RWPE2 (cell line): Measurements from ENCODE around the gene GRK6.

Experiments used
- ATAC-seq: fragments of 200-7000 bp; cut with Tn5 transposase; 3 replicates; pipeline ENCODE4 v1.9.1; 2021; ENCODE audit warnings: low read depth
- DNase-seq: peaks from one replicate; pipeline ENCODE4 v3.0.0-alpha.2; 2020; ENCODE audit warnings: low spot score
- H3K27ac ChIP-seq: fragments of 450-650 bp; 2 replicates; pipeline ENCODE4 v1.5.1; 2017; ENCODE audit warnings: mild to moderate bottlenecking; ENCODE audit not compliant: poor library complexity, severe bottlenecking
- H3K27me3 ChIP-seq: fragments of 250-450 bp; sonication (Bioruptor Pico); 2 replicates; pipeline ENCODE4 v1.5.1; 2021; ENCODE audit warnings: mild to moderate bottlenecking, moderate library complexity; ENCODE audit not compliant: insufficient read depth, poor library complexity, severe bottlenecking
- H3K36me3 ChIP-seq: fragments of 250-450 bp; sonication (Bioruptor Pico); 2 replicates; pipeline ENCODE4 v1.5.1; 2020; ENCODE audit warnings: low read depth, mild to moderate bottlenecking, moderate library complexity
- H3K4me1 ChIP-seq: fragments of 250-450 bp; sonication (Bioruptor Pico); 2 replicates; pipeline ENCODE4 v1.5.1; 2021; ENCODE audit warnings: mild to moderate bottlenecking, moderate library complexity; ENCODE audit not compliant: insufficient read depth, poor library complexity, severe bottlenecking
- H3K4me3 ChIP-seq: fragments of 250-450 bp; sonication (Bioruptor Pico); 2 replicates; pipeline ENCODE4 v1.5.1; 2021; ENCODE audit warnings: mild to moderate bottlenecking, moderate library complexity; ENCODE audit not compliant: severe bottlenecking
- H3K9me3 ChIP-seq: fragments of 250-450 bp; sonication (Bioruptor Pico); 2 replicates; pipeline ENCODE4 v1.5.1; 2021; ENCODE audit warnings: mild to moderate bottlenecking, moderate library complexity; ENCODE audit not compliant: severe bottlenecking
- CTCF ChIP-seq: fragments of 450-650 bp; IDR thresholded peaks from one replicate; pipeline ENCODE4 v1.5.1; 2017; ENCODE audit warnings: mild to moderate bottlenecking, moderate library complexity; ENCODE audit not compliant: poor library complexity, severe bottlenecking

The GRK6 gene

GRCh38 chr5:177392765-177393164 lies 33.7 kb upstream of the GRK6 start:
- no peak for TF ChIP-seq CTCF
- DNase-seq = no peak
- Histone ChIP-seq H3K9me3 (no peaks in the 10 kb centered on the region), H3K4me1 (peaks cover 22% of the 10 kb centered on the region), H3K27ac (no peak overlapping the region), H3K4me3 (no peak overlapping the region), H3K36me3 (no peaks in the 10 kb centered on the region), H3K27me3 (no peaks in the 10 kb centered on the region)
- no peak for ATAC-seq

- TF ChIP-seq CTCF = no peak
- Histone ChIP-seq H3K4me3 (no peak overlapping the region), H3K27me3 (no peaks in the 10 kb centered on the region), H3K27ac (no peak overlapping the region), H3K4me1 (peaks cover 20% of the 10 kb centered on the region), H3K9me3 (no peaks in the 10 kb centered on the region), H3K36me3 (no peaks in the 10 kb centered on the region)
- DNase-seq = no peak
- ATAC-seq = no peak
Measured at GRCh38 chr5:177393206-177393765, 33.2 kb upstream of the GRK6 start.

GRCh38 chr5:177393990-177394389 lies 32.5 kb upstream of the GRK6 start:
- DNase-seq = no peak
- no peaks in the 10 kb centered on the region for H3K9me3 ChIP-seq
- H3K4me3 ChIP-seq = no peak overlapping the region
- no peak for ATAC-seq
- H3K4me1 ChIP-seq = peaks cover 13% of the 10 kb centered on the region
- H3K36me3 ChIP-seq = no peaks in the 10 kb centered on the region
- TF ChIP-seq CTCF = no peak
- H3K27ac ChIP-seq = no peak overlapping the region
- no peaks in the 10 kb centered on the region for H3K27me3 ChIP-seq

- no peaks in the 10 kb centered on the region for H3K9me3 ChIP-seq
- DNase-seq (no peak), ATAC-seq (no peak)
- no peaks in the 10 kb centered on the region for H3K4me1 ChIP-seq
- H3K27ac ChIP-seq = no peak overlapping the region
- H3K27me3 ChIP-seq = no peaks in the 10 kb centered on the region
- H3K4me3 ChIP-seq = no peak overlapping the region
- TF ChIP-seq CTCF = no peak
- no peaks in the 10 kb centered on the region for H3K36me3 ChIP-seq
Measured at GRCh38 chr5:177396078-177396477, 30.4 kb upstream of the GRK6 start.

- Histone ChIP-seq H3K9me3 (no peaks in the 10 kb centered on the region), H3K4me1 (no peaks in the 10 kb centered on the region), H3K27ac (no peak overlapping the region), H3K27me3 (no peaks in the 10 kb centered on the region), H3K4me3 (no peak overlapping the region), H3K36me3 (no peaks in the 10 kb centered on the region; the same call in 1 of the 2 replicates)
- no peak for TF ChIP-seq CTCF
- DNase-seq (no peak), ATAC-seq (no peak)
Measured at GRCh38 chr5:177396807-177397206, 29.7 kb upstream of the GRK6 start.
